HTR-8/SVneo (cell line): Measurements from ENCODE around the gene GP5.

ENCODE experiments used
- DNase-seq: peaks from one replicate; pipeline ENCODE4 v3.0.0; 2011; ENCODE audit warnings: low spot score, mixed read lengths; ENCODE audit not compliant: insufficient read length
- FAIRE-seq: peaks from 2 replicates; lab custom pipeline; 2011; peaks lifted over from hg19 to GRCh38; lab: Jason Lieb, UNC

The GP5 gene

GRCh38 chr3:194354315-194354714, 44.8 kb downstream of the GP5 start:
- DNase-seq = no peak
- FAIRE-seq = no peak

GRCh38 chr3:194352667-194353246, 46.3 kb downstream of the GP5 start:
- FAIRE-seq (no peak), DNase-seq (no peak)

- FAIRE-seq (peak; percentile 97), DNase-seq (no peak)
These were observed 47.0 kb downstream of the GP5 start for GRCh38 chr3:194351952-194352536.

GRCh38 chr3:194351080-194351672, 47.9 kb downstream of the GP5 start, which contains the start of gene CPN2:
CPN2 (minus strand) TSS chr3:194351328; CDS start chr3:194342702, 8,626 bp downstream.
- DNase-seq = no peak
- no peak for FAIRE-seq

- no peak for FAIRE-seq
- DNase-seq = no peak
These were observed 48.4 kb downstream of the GP5 start for GRCh38 chr3:194350726-194351071.

GRCh38 chr3:194348354-194348753, 50.7 kb downstream of the GP5 start:
- no peak for DNase-seq
- FAIRE-seq = no peak

- DNase-seq (no peak), FAIRE-seq (no peak)
These were observed 52.4 kb downstream of the GP5 start for GRCh38 chr3:194346621-194347020.

- FAIRE-seq = no peak
These were observed 53.0 kb downstream of the GP5 start for GRCh38 chr3:194346035-194346434.

More at GRCh38 chr3:194346035-194346434, 53.0 kb downstream of the GP5 start:
- DNase-seq = no peak
